Embryonic facial prominence (tissue), 1 donor: ENCODE data around the gene TMEM79.
"Not testable (repeated sequence)": the region's sequence is repeated elsewhere in the genome, so short reads cannot be mapped to it uniquely, and the experiment has no call there.

Experiments used
- DNase-seq: peaks from one replicate; pipeline ENCODE4 v3.0.0-alpha.2; 2016; ENCODE audit errors: extremely low spot score

Gene TMEM79

DNA sequence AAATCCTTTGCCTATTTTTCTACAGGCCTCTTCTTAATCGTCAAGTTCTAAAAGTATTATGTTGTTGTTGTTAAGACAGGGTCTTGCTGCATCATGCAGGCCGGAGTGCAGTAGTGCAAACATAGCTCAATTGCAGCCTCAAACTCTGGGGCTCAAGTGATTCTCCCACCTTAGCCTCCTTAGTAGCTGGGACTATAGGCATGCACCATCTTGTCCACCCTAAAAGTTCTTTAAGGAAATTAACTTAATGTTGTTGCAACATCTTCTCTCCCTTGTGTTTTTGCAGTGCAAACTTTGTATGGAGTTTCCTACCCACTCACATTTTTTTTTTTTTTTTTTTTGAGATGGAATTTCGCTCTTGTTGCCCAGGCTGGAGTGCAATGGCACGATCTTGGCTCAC is 19.1 kb downstream of the TMEM79 start:
- DNase-seq, result no peak

DNA sequence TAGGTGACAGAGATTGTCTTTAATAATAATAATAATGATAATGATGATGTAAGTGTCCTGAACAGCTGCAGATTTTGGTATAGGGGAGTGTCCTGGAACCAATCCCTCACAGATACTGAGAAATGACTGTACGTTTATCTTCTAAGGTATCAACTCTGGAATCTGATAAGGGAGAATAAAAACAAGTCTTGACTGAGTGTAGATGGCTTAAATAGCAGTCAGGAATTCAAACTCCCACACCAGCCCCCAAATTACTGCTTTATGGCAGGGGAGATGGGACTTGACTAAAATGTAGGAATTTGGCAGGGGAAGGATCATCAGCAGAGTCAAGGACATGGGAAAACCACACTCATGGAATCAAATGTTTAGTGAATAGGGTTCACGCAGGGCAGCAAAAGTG is 21.1 kb downstream of the TMEM79 start:
- no peak for DNase-seq

DNA sequence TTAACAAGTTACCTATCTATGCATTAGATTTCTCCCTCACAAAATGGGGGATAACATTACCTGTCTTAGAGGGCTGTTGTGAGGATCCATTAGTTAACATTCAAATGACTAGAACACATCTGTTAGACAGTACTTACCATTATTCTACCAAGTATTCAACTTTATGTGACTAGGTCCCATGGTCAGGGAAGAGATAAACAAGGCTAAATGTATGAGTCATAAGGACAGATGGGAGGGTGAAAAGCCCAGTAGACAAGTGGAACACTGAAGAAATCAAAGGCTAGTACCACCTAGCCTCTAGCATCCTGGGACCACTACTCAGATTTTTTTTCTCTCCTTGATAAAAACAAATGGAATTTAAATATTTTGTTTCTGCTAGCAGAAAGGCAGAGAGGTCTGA is 24.0 kb downstream of the TMEM79 start:
- no peak for DNase-seq

DNA sequence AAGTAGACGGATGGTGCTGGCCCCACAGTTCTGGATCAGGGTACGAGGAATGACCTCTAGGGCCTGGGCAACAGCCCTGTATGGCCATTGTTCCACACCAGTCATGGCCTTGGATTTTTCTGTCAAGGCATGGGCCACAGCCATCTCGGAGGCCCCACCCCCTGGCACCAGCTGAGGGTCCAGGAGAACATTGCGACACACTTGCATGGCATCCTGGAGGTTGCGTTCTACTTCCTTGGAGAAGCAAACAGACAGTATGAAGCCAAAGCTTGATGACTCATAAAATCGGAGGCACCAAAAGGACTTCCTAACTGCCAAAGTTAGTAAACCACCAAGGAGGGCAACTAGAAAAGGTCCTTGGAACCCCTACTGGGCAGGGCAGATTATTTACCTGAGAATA is 26.8 kb downstream of the TMEM79 start:
- no peak for DNase-seq

DNA sequence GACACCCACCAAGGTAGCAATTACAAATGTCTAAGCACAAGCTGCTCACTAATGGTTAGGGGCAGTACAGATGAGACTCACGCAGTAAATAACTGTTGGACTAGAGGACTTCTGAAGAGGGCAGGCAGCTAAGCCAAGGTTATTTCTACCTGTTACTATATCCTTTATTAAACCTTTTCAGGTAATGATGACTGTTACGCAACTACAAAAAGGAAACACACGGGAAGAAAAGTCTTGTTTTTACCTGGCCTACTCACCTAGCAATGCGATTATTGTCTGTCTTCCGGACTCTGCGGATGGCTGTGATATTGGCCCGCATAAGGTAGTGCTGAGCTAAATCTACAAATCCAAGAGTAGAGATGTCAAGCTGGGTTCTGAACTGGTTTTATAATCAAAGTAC is 32.8 kb downstream of the TMEM79 start:
- DNase-seq, result no peak

GRCh38 chr1:156319664-156320063 is 35.5 kb downstream of the TMEM79 start:
- no peak for DNase-seq

GRCh38 chr1:156320560-156320959 is 36.4 kb downstream of the TMEM79 start:
- no peak for DNase-seq

GRCh38 chr1:156323179-156323578 is 39.1 kb downstream of the TMEM79 start:
- not testable (repeated sequence) for DNase-seq

GRCh38 chr1:156336242-156336641 is 52.1 kb downstream of the TMEM79 start:
- no peak for DNase-seq

DNA sequence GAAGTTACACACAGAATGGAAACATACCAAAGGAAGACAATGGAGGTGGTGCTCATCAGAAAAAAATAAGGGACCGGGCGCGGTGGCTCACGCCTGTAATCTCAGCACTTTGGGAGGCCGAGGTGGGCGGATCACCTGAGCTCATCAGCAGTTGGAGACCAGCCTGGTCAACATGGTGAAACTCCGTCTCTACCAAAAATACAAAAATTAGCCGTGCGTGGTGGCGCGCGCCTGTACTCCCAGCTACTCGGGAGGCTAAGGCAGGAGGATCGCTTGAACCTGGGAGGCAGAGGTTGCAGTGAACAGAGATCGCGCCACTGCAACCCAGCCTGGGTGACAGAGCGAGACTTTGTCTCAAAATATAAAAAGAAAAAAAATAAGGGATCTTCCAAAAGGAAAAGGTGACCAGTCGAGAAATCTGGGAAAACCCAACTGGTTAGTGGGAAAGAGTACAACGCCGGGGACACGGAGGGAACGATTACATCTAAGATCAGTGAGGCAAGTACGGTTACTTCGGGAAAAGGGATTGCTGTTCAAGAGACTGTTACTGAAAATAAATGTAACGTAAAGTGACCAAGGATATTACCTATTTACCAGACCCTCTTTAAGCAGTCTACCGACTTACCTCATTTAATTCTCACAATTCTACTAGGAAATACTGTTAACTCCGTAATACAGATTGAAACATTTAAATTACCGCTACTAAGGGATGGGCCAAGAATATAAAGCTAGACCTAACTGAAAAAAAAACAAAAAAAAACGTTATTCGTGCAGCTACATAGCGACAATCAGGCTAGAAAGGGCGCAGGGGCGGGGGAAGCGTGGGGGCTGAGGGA is 53.1 kb downstream of the TMEM79 start:
- no peak for DNase-seq

- no peak for DNase-seq
These were observed 53.7 kb downstream of the TMEM79 start for GRCh38 chr1:156337888-156338179.

GRCh38 chr1:156338180-156338976 is 54.3 kb downstream of the TMEM79 start, which contains the start of the genes CCT3 and TSACC:
Gene CCT3 (minus strand): TSS chr1:156338292. CDS start chr1:156338184, 108 bp downstream.
Gene TSACC (plus strand): TSS chr1:156338526. CDS start chr1:156339758, 1,232 bp downstream.
- peak; percentile 99 for DNase-seq
